ENCODE results near the gene STUB1. TPM values are rescaled to one million over a fixed set of nuclear protein-coding genes. Genes with fewer than 3 reads are reported as not detected.

Gene STUB1
- total and polyA plus RNA-seq, 10 of the 15 experiments (the other 5 are each of a cell fraction or from before 2014, with no cell fraction given): 4.2 to 136 (median 67.1) TPM

DNA sequence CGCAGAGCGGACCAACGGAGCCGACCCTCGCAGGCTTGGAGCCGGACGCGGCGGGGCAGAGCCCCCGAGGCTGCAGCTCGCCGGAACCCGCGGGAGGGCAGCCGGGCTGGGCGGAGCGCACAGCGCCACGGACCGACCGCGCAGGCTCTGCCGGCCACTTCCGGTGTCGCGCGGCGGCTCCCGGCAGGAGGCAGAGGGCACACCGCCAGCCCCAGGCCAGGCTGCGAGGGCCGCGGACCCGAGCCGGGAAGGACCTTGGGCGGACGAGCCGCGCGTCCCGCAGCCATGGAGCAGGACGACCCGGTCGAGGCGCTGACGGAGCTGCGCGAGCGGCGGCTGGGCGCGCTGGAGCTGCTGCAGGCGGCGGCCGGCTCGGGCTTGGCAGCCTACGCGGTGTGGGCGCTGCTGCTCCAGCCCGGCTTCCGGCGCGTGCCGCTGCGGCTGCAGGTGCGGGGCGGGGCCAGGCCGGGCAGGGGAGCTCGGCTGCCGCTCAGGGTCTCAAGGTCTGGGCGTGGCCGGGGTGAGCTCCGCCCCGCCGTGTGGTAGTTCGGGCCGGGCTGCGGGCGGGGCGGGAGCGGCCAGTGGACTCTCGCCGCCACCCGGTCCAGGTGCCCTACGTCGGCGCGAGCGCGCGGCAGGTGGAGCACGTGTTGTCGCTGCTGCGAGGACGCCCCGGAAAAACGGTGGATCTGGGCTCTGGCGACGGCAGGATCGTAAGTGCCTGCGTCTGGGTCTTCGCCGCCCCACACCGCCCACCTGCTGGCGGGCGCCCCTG is 41.0 kb downstream of the STUB1 start, which contains the start of gene ANTKMT (continued):
- TF ChIP-seq, protein P1, sequence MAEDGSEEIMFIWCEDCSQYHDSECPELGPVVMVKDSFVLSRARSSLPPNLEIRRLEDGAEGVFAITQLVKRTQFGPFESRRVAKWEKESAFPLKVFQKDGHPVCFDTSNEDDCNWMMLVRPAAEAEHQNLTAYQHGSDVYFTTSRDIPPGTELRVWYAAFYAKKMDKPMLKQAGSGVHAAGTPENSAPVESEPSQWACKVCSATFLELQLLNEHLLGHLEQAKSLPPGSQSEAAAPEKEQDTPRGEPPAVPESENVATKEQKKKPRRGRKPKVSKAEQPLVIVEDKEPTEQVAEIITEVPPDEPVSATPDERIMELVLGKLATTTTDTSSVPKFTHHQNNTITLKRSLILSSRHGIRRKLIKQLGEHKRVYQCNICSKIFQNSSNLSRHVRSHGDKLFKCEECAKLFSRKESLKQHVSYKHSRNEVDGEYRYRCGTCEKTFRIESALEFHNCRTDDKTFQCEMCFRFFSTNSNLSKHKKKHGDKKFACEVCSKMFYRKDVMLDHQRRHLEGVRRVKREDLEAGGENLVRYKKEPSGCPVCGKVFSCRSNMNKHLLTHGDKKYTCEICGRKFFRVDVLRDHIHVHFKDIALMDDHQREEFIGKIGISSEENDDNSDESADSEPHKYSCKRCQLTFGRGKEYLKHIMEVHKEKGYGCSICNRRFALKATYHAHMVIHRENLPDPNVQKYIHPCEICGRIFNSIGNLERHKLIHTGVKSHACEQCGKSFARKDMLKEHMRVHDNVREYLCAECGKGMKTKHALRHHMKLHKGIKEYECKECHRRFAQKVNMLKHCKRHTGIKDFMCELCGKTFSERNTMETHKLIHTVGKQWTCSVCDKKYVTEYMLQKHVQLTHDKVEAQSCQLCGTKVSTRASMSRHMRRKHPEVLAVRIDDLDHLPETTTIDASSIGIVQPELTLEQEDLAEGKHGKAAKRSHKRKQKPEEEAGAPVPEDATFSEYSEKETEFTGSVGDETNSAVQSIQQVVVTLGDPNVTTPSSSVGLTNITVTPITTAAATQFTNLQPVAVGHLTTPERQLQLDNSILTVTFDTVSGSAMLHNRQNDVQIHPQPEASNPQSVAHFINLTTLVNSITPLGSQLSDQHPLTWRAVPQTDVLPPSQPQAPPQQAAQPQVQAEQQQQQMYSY (CRISPR knock-in tag; IDR thresholded peaks at IDR 0.05): no peak
- TF ChIP-seq, protein P2, sequence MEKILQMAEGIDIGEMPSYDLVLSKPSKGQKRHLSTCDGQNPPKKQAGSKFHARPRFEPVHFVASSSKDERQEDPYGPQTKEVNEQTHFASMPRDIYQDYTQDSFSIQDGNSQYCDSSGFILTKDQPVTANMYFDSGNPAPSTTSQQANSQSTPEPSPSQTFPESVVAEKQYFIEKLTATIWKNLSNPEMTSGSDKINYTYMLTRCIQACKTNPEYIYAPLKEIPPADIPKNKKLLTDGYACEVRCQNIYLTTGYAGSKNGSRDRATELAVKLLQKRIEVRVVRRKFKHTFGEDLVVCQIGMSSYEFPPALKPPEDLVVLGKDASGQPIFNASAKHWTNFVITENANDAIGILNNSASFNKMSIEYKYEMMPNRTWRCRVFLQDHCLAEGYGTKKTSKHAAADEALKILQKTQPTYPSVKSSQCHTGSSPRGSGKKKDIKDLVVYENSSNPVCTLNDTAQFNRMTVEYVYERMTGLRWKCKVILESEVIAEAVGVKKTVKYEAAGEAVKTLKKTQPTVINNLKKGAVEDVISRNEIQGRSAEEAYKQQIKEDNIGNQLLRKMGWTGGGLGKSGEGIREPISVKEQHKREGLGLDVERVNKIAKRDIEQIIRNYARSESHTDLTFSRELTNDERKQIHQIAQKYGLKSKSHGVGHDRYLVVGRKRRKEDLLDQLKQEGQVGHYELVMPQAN (conservative IDR thresholded peaks at IDR 0.05): peak; percentile 95
- peak; percentile 88 for TF ChIP-seq STAT1 (conservative IDR thresholded peaks at IDR 0.05)
- no peak; the same call in 1 of the 2 replicates for TF ChIP-seq GABPA (IDR thresholded peaks at IDR 0.05; ENCODE audit: low read depth)
- TF ChIP-seq YY1 (IDR thresholded peaks at IDR 0.05; ENCODE audit: low read depth, low read length): peak; percentile 72
- TF ChIP-seq, protein P3, sequence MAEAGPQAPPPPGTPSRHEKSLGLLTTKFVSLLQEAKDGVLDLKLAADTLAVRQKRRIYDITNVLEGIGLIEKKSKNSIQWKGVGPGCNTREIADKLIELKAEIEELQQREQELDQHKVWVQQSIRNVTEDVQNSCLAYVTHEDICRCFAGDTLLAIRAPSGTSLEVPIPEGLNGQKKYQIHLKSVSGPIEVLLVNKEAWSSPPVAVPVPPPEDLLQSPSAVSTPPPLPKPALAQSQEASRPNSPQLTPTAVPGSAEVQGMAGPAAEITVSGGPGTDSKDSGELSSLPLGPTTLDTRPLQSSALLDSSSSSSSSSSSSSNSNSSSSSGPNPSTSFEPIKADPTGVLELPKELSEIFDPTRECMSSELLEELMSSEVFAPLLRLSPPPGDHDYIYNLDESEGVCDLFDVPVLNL (IDR thresholded peaks at IDR 0.05; ENCODE audit: low read depth, low read length): no peak
- no peak for TF ChIP-seq EP300 (IDR thresholded peaks at IDR 0.05; ENCODE audit: borderline replicate concordance in 1 of 2, control insufficient read depth in 1 of 2, low read depth in 2 of 2, low read length in 2 of 2)
- peak; percentile 96 for TF ChIP-seq GATAD2B (conservative IDR thresholded peaks at IDR 0.05; ENCODE audit: low read depth)
- TF ChIP-seq, protein P4, sequence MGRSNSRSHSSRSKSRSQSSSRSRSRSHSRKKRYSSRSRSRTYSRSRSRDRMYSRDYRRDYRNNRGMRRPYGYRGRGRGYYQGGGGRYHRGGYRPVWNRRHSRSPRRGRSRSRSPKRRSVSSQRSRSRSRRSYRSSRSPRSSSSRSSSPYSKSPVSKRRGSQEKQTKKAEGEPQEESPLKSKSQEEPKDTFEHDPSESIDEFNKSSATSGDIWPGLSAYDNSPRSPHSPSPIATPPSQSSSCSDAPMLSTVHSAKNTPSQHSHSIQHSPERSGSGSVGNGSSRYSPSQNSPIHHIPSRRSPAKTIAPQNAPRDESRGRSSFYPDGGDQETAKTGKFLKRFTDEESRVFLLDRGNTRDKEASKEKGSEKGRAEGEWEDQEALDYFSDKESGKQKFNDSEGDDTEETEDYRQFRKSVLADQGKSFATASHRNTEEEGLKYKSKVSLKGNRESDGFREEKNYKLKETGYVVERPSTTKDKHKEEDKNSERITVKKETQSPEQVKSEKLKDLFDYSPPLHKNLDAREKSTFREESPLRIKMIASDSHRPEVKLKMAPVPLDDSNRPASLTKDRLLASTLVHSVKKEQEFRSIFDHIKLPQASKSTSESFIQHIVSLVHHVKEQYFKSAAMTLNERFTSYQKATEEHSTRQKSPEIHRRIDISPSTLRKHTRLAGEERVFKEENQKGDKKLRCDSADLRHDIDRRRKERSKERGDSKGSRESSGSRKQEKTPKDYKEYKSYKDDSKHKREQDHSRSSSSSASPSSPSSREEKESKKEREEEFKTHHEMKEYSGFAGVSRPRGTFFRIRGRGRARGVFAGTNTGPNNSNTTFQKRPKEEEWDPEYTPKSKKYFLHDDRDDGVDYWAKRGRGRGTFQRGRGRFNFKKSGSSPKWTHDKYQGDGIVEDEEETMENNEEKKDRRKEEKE (IDR thresholded peaks at IDR 0.05): peak; percentile 69; the same call in 1 of the 2 replicates
- no peak for TF ChIP-seq BMI1 (IDR thresholded peaks at IDR 0.05; ENCODE audit: borderline replicate concordance)
- TF ChIP-seq RUNX3 (IDR thresholded peaks at IDR 0.05; ENCODE audit: low read length): peak; percentile 79
- TF ChIP-seq RBBP5 (conservative IDR thresholded peaks at IDR 0.05): no peak
- TF ChIP-seq HDAC2 (IDR thresholded peaks at IDR 0.05): no peak
- TF ChIP-seq SREBF2 (IDR thresholded peaks at IDR 0.05; ENCODE audit: low read length): no peak
- TF ChIP-seq, protein P5, sequence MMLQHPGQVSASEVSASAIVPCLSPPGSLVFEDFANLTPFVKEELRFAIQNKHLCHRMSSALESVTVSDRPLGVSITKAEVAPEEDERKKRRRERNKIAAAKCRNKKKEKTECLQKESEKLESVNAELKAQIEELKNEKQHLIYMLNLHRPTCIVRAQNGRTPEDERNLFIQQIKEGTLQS (IDR thresholded peaks at IDR 0.05; ENCODE audit: borderline replicate concordance, extremely low read depth, low read depth, low read length): no peak
- TF ChIP-seq POLR2AphosphoS5 (IDR thresholded peaks at IDR 0.05; ENCODE audit: low read length): peak; percentile 88
- no peak for TF ChIP-seq CBX3 (IDR thresholded peaks at IDR 0.05; ENCODE audit: borderline replicate concordance, low read depth)
- TF ChIP-seq RFX5 (IDR thresholded peaks at IDR 0.05; ENCODE audit: low read depth, low read length): no peak
- TF ChIP-seq SREBF1 (IDR thresholded peaks at IDR 0.05; ENCODE audit: low read length): no peak
